MM.1S (cell line): ENCODE measurements around the gene MEF2C.

Source experiments
- CTCF ChIP-seq: fragments of 300-600 bp; sonication (generic); IDR thresholded peaks from 2 replicates; pipeline ENCODE4 v1.5.1; 2016; ENCODE audit warnings: antibody characterized with exemption, low read length, mixed read lengths
- EZH2 ChIP-seq: fragments of 300-600 bp; sonication (generic); optimal IDR thresholded peaks from 2 replicates; pipeline ENCODE3; 2017; ENCODE audit warnings: low read depth, mild to moderate bottlenecking, antibody characterized with exemption, low read length, mixed read lengths

GRCh38 chr5:88765171-88765570, 117.8 kb downstream of the MEF2C start:
- no peak for TF ChIP-seq CTCF
- TF ChIP-seq EZH2, result no peak
